VCaP (cell line): ENCODE results near the gene HINT3.
"Not testable (repeated sequence)": the region's sequence is repeated elsewhere in the genome, so short reads cannot be mapped to it uniquely, and the experiment has no call there.

Source experiments
- H3K27ac ChIP-seq: fragments of 450-650 bp; 2 replicates; pipeline ENCODE4 v1.5.1; 2017
- CTCF ChIP-seq: fragments of 450-650 bp; conservative IDR thresholded peaks from 2 replicates; pipeline ENCODE4 v1.5.1; 2017; ENCODE audit warnings: mild to moderate bottlenecking, moderate library complexity

Gene HINT3

GRCh38 chr6:125930765-125931418 lies 25.7 kb upstream of the HINT3 start:
- no peak overlapping the region for H3K27ac ChIP-seq
- TF ChIP-seq CTCF = no peak

GRCh38 chr6:125931733-125932450 lies 24.7 kb upstream of the HINT3 start:
- no peak for TF ChIP-seq CTCF
- no peak overlapping the region for H3K27ac ChIP-seq

DNA sequence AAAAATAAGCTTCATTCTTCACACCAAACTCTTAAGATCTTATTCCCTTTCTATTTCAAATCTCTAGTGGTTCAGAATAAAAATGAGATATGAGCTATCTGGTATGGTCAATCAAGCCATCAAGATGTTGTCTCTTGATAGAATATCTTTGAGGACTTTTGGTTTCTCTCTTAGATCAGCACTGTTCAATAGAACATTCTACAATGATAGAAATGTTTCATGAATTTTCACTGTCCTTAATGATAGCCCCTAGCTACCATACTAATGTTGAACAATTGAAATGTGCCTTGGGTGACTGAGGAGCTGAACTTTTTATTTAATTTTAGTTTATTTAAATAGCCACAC lies 24.1 kb upstream of the HINT3 start:
- TF ChIP-seq CTCF = no peak
- no peak overlapping the region for H3K27ac ChIP-seq

GRCh38 chr6:125935520-125935919 lies 21.1 kb upstream of the HINT3 start:
- H3K27ac ChIP-seq = not testable (repeated sequence)

GRCh38 chr6:125939026-125939425 lies 17.5 kb upstream of the HINT3 start:
- TF ChIP-seq CTCF = no peak
- no peak overlapping the region for H3K27ac ChIP-seq

- TF ChIP-seq CTCF = no peak
- no peak overlapping the region for H3K27ac ChIP-seq
Observed at GRCh38 chr6:125939791-125940190, 16.8 kb upstream of the HINT3 start.

- no peak for TF ChIP-seq CTCF
- H3K27ac ChIP-seq = no peak overlapping the region
Observed at GRCh38 chr6:125940247-125941041, 16.1 kb upstream of the HINT3 start.
